ENCODE data around the gene CDC25A. TPM values are rescaled to one million over a fixed set of nuclear protein-coding genes. Genes with fewer than 3 reads are reported as not detected.
"Not testable (repeated sequence)": the region's sequence is repeated elsewhere in the genome, so short reads cannot be mapped to it uniquely, and the experiment has no call there.

CDC25A gene
- polyA plus RNA-seq (ENCODE audit: insufficient read length in 4 of 4): 10 to 100 TPM in 3 of 4 donors, 1 to 10 TPM in 1; 9.7 to 12.3 (median 10.6) TPM

DNA sequence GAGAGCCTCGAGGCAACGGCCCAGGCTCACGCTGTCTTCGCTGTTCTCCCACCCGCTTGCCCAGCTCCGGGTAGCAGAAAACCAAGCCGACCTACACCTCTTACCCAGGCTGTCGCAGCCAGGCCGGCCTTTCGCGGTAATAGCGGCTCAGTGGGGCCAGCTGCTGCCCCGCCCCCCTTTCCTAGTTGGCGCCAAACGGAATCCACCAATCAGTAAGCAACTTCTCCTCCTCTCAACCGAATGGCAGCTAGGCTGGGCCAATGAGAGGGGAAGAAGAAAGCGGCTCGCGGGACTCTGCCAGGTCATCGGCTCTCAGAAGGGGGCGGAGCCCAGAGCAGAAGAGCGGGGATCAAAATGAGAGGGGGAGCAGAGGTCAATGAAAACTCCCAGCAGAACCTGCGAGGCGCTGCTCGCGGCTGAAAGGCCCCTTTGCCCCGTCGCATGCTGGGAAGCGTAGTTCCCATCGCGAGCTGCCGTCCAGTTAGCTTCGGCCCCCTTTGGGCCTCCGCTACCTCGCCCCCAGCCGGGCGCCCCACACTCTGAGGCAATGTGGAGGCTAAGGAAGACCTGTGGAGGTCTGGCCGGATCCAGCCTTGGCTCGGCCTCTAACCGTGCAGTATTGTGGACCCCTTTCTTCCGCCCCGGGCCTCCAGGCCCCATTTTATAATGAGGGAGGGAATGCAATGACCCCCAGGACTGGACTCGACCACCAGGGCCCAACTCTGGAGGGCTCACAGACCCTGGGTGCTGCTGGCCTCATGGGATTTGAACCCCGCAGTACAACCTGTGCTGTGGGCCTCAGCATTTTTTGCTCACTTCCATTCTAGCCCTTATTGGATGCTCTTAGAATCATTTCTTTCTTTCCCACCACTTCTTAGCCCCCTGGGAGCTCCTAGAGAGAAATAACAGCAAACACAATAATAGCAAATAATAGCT lies at the start of gene CDC25A:
Gene CDC25A (minus strand): TSS at position 152 of the 936 bp plus-strand sequence. CDS start 470 bp downstream, outside the sequence.
- DNase-seq (ENCODE audit: low read depth in 4 of 4, low spot score in 2 of 4): peak; percentile 91 to 99 (median 96)

DNA sequence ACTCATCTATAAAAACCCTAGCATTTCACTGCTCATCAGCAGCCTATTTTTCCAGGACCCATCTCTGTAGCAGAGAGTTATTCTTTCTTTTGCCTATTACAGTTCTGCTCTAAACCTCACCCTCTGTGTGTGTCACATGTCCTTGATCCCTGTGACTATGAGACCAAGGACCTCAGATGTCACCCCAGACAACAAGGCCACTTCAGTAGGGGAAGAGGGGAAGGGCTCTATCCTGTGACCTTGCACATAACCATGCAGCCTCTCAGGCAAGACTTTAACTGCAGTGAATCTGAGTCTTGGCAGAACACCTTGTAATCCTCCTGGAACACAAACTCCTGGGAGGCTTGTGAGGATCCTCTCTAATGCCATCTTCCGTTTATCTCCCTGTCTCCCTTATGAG lies 48.3 kb upstream of the CDC25A start:
- DNase-seq (ENCODE audit: low read depth in 4 of 4, low spot score in 2 of 4): no peak

DNA sequence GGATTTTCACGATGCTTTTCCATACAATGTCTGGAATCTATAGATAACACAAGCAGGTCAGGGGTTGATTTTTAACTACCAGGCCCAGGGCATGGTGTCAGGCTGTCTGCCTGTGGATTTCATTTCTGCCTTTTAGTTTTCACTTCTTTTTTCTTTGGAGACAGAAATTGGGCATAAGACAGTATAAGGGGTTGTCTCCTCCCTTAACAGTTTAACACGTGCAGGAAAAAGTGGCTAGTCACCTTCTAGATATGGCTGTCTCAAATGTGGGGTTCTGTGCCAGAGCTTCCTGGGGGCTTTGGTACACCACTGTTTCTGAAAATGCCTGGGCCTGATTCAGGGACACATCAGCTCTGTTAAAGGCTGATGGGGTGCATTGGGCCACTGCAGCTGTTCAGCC lies 45.3 kb upstream of the CDC25A start:
- DNase-seq (ENCODE audit: low read depth in 4 of 4, low spot score in 2 of 4): no peak

DNA sequence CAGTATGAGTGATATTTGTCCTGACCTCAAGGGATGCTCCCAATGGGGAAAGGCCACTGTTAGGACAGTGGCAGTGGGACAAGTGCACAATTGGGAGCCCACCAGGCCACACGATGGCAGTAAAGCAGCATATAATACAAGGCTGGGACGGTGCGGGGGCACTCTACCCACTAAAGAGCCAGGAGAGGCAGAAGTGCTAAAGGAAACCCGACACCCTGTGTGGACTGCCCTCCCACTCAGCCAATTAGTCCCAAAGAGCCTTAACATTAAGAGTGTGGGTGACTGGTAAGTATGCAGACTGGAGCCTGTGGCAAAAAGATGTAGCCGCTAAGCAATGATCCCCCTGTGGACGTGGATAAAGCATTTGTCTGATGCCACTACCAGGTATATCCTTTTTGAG lies 44.5 kb upstream of the CDC25A start:
- peak in 2 of 4 donors; percentile 36 to 59 for DNase-seq (ENCODE audit: low read depth in 4 of 4, low spot score in 2 of 4)

DNA sequence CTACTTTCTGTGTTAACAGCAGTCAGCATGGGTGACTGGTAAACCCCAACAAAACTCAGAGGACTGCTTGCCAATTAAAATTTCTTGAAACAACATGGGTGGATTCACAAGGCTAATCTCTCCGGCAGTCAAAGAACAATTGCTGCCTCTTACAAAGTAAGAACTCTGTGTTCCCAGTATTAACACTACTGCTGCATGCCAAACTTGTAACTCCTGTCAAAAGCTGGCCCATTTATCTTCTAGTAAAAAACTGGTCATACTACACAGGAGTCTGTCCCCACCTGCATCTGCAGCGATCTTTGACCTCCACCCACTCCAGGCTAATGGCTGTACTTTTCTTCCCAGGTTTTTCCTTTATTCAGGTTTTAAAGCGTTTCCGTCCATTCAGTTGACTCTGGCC lies 44.0 kb upstream of the CDC25A start:
- DNase-seq (ENCODE audit: low read depth in 4 of 4, low spot score in 2 of 4): no peak

DNA sequence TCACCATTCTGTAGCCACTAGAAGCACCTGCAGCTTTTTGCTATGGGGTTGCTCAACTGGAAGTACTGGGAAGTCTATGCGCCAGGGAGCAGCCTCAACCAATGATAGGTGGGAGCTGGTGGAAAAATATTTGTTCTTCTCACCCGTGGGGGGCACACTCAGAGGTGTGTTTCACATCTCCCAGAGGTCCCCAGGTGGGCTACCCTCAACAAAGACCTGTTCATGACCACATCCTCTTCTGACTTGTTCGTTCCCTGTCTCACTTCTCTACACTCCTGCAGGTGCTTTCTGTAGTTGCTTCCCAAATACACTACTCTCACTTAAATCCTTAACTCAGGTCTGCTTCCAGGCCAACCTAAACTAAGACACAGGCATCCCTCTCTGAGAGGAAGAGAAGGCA lies 38.7 kb upstream of the CDC25A start:
- DNase-seq (ENCODE audit: low read depth in 4 of 4, low spot score in 2 of 4): no peak

DNA sequence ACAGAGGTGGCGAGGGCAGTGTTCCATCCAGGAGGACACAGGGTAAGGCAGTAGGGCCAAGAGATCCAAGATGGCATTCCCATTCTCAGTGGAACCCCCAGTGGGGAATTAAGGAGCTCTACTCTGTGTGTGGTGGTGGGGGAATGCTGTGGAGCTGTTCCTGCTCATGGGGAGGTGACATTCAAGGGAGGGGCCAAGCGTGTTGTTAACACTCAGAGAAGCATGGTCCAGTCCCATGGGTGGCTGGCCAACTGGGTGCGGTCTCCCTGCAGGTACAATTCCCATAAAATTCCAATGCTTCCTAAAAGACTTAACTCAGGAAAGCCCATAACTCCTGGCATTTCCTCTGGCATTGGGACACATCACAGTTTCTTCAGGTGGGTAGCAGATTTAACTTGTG lies 37.4 kb upstream of the CDC25A start:
- no peak for DNase-seq (ENCODE audit: low read depth in 4 of 4, low spot score in 2 of 4)

DNA sequence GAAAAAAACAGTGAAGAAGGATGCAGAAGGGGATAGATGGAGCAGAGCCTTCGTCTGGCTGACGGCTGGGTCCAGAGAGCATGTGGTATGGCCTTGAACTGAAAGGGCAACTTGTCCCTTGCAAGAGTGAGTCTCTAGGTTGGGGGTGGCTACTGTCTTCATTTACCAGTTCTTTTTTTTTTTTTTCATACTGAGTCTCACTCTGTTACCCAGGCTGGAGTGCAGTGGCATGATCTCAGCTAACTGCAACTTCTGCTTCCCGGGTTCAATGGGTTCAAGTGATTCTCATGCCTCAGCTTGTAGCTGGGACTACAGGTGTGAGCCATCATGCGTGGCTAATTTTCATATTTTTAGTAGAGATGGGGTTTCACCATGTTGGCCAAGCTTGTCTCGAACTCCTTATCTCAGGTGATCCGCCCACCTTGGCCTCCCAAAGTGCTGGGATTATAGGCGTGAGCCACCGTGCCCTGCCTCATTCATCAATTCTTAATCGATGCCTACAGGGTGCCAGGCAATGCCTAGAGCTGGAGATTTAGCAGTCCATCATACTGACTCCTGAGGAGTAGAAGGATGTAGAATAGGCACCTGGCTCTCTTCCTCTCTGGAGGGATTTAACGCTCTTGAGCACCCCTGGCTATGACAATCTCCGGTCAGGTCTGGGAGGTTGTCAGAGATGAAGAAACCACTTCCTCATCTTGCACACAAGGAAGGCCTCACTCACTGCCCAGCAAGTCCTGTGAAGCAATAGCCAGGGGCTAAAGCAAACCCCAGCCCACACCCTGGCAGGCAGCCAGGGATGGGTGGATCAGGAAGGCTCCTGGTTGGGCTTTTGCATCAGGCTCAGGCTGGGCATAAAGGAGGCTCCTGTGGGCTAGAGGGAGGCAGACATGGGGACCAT lies 34.6 kb upstream of the CDC25A start, which contains the start of gene CAMP:
Gene CAMP (plus strand): TSS at position 880 of the 898 bp plus-strand sequence. CDS start 17 bp downstream, at position 897.
- no peak for DNase-seq (ENCODE audit: low read depth in 4 of 4, low spot score in 2 of 4)

DNA sequence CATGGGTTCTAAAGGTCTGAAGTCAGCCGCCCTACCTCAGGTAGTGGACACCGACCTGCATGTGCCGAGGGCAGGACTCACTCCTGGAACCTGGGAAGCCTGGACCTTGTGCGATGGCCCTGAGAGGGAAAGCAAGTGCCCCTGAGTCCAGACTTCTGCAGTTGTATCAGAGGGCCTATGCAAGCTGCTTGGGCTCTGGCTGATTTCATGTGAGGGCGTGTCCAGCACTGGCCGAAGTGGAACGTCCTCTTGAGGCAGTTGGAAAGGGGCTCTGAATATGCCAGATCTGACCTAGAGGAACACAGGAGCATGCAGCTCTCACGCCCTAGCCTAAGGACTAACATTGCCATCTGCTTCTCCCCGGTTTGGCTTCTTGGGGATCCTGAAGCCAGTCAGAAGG lies 32.5 kb upstream of the CDC25A start:
- no peak for DNase-seq (ENCODE audit: low read depth in 4 of 4, low spot score in 2 of 4)

DNA sequence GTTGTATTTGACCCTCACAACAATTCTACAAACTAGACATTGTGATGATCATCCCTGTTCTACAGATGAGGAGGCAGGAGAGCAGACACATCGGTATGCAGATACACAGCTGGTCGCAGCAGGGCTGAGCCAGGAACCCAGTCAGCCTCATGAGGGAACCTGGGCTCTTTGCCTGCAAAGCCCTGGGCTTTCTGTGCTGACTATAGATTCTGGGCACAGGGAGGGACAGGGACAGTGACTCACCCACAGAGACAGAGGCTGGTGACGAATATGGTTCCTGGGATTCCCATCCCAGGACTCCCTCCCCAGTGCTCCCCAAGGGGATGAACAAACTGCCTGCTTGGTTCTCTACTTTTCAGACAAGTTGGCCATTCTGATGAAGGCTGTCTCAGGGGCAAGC lies 31.3 kb upstream of the CDC25A start:
- no peak for DNase-seq (ENCODE audit: low read depth in 4 of 4, low spot score in 2 of 4)

DNA sequence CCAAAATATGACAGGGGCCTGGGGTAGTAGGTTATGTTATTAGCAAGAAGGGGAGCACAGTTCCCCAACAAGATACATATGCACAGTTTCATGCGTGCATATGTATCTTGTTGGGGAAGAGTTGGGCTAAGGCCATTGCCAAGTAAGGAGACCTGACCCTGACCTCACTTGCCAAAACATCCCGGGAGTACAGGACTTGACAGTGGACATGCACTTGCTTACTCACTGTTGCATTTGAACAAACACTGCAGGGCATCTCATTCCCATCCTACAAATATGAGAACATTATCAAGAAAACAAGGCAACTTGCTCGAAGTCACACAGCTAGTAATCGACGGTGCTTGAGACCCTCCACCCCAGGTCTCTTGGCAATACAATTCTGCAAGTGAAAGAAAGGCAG lies 30.3 kb upstream of the CDC25A start:
- DNase-seq (ENCODE audit: low read depth in 4 of 4, low spot score in 2 of 4): no peak

DNA sequence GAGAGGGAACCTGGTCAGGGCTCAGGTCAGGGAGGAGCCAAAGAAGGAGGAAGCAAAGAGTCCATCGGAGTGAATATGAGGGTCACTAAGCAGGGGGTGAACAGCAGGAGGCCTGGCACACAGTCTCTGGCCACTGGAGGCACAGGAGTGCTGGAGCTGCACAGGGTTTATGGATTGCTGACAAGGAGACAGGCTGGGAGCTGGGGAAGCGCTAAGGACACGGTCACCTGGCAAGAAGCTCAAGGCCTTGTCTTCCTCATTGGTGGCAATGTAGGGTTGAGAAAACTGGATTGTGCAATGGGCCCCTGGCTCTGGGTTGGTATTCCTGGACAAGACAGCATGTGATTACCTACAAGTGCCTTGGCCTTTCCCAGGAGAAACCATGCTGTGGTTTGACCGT lies 29.2 kb upstream of the CDC25A start:
- no peak for DNase-seq (ENCODE audit: low read depth in 4 of 4, low spot score in 2 of 4)

DNA sequence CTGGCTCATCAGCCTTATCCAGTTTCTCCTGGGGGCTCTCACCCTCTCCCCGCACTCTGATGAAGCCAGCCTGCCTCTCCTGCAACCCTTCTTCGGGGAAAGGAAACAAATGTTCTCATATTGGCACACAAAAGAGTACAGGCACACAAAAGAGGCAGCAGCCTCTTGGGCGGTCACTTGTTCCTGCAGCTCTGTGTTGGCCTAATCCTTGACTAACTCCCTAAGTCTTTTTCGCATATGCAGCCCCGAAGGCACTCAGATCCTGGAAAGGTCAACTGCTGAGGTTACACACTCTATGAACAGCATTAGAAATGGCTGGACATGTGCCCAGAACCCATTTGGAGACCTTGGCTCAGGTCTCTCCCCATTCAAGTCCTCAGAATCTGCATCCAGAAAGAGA lies 27.7 kb upstream of the CDC25A start:
- DNase-seq (ENCODE audit: low read depth in 4 of 4, low spot score in 2 of 4): no peak

DNA sequence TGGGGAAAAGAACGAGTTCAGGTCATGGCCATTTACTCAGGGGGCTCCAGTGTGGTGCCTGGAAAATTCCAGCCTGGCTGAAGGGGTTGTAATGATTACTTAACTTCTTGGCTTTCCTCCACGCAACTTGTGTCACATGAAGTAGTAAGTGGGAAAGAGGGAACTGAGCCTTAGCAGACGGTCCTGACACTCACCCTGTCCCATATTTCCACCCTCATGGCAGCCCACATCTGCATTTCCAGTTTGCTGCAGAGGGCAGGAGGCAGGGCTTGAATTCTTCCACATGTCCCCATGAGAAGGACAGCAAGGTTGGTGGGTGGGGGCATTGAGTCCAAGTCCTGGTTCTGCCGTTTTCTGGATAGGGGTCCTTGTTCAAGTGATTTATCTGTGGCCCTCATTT lies 27.2 kb upstream of the CDC25A start:
- DNase-seq (ENCODE audit: low read depth in 4 of 4, low spot score in 2 of 4): peak in 2 of 4 donors; percentile 22 to 56

DNA sequence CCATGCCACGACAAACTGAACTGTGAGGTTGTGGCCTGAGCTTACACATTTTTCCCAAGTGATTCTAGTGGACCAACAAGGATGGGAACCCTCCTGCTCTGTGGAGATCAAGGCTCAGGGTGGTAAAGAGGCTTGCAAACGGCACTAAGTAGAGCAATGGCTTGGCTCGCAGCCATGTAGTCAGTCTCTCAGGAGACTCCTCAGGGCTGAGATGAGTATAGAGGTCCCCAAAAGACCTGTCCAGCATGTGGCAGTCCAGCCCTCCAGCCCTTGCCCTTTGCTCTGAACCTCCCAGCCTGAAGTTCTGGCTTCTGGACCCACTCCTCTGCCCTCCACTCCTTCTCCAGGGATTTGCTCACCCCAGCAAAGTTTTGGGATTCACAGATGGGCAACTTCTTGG lies 26.8 kb upstream of the CDC25A start:
- no peak for DNase-seq (ENCODE audit: low read depth in 4 of 4, low spot score in 2 of 4)

DNA sequence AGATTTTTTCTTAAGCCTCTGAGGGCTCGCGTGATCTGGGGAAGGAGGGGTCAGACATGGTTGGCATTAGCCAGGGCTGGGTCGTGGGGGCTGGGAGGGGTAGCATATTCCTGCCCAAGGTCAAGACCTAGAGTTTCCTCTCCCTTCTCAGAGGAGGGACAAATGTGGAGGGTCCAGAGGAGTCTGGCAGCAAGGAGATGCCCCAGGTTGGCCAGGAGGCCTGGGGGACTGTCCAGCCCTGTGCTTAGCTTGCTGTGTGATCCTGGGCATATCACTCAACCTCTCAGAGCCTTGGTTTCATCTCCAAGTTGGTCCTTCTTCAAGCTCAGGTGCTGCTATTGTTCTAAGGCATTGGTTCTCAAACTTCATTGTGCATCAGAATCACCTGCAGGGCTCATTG lies 26.0 kb upstream of the CDC25A start:
- no peak for DNase-seq (ENCODE audit: low read depth in 4 of 4, low spot score in 2 of 4)

DNA sequence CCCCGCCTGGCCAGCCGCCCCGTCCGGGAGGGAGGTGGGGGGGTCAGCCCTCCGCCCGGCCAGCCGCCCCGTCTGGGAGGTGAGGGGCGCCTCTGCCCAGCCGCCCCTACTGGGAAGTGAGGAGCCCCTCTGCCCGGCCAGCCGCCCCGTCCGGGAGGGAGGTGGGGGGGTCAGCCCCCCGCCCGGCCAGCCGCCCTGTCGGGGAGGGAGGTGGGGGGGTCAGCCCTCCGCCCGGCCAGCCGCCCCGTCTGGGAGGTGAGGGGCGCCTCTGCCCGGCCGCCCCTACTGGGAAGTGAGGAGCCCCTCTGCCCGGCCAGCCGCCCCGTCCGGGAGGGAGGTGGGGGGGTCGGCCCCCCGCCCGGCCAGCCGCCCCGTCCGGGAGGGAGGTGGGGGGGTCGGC lies 23.6 kb upstream of the CDC25A start:
- DNase-seq (ENCODE audit: low read depth in 4 of 4, low spot score in 2 of 4): not testable (repeated sequence)

DNA sequence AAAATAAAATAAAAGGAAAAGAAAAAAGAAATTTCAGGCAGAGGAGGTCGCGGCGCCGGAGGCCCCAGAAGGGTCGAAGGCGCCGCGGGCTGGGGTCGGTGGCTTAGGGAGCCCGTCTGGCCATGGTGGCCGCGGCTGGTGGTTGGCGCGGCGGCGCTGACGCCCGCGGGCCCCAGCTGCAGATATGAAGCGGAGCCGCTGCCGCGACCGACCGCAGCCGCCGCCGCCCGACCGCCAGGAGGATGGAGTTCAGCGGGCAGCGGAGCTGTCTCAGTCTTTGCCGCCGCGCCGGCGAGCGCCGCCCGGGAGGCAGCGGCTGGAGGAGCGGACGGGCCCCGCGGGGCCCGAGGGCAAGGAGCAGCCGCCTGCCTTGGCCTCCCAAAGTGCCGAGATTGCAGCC lies 22.3 kb upstream of the CDC25A start:
- DNase-seq (ENCODE audit: low read depth in 4 of 4, low spot score in 2 of 4): not testable (repeated sequence)

DNA sequence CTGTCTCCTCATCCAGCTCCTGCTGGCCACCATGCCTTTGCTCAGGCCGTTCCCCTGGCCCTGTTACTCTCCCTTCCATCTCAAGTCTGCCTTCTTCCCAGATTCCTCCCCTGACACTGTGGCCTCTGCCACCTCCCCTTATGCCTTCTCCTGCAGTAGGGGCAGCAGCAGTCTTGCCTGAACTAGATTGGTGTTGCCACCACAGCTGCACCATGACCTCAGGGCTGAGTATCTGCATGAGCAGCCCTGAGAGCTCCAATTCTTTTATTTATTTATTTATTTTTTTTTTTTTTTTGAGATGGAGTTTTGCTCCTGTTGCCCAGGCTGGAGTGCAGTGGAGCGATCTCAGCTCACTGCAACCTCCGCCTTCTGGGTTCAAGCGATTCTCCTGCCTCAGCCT lies 21.2 kb upstream of the CDC25A start:
- DNase-seq (ENCODE audit: low read depth in 4 of 4, low spot score in 2 of 4): no peak

DNA sequence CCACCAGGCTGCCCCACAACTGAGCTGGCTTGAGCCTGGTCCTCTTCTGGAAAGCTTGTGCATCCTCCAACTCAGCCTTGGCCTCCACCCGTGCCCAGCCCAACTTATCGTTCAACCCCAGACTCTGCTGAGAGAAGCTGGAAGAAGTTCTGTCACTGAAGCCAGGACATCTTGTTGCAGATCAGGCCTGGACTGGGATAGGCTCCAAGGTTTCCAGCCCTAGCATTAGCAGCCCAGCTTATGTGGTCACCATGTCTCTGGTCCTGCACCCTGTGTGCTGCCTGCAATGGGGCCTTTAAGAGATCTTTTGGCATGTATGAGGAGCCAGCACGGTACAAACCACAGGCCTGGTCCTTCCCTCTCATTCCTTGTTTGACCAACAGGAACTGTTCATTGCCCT lies 19.9 kb upstream of the CDC25A start:
- no peak for DNase-seq (ENCODE audit: low read depth in 4 of 4, low spot score in 2 of 4)

DNA sequence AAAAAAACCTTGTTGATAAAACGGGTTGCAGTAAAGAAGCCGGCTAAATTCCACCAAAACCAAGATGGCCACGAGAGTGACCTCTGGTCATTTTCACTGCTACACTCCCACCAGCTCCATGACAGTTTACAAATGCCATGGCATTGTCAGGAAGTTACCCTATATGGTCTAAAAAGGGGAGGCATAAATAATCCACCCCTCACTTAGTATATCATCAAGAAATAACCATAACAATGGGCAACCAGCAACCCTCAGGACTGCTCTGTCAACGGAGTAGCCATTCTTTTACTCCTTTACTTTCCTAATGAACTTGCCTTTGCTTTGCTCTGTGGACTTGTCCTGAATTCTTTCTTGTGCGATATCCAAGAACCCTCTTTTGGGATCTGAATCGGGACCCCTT lies 14.4 kb upstream of the CDC25A start:
- no peak for DNase-seq (ENCODE audit: low read depth in 4 of 4, low spot score in 2 of 4)

Measured in left renal cortex interstitium (tissue), 4 donors.